HepG2 (cell line): ENCODE data around the gene KSR1.
"Not testable (repeated sequence)": the region's sequence is repeated elsewhere in the genome, so short reads cannot be mapped to it uniquely, and the experiment has no call there.

Source experiments
- FOXM1 ChIP-seq: sonication (generic); formaldehyde crosslinking; IDR thresholded peaks from 2 replicates; pipeline ENCODE4 v1.5.0; 2020; ENCODE audit warnings: missing genetic modification reagents
- GATAD1 ChIP-seq: IDR thresholded peaks from 2 replicates; pipeline ENCODE4 v1.6.1; 2016; ENCODE audit warnings: missing genetic modification reagents, missing compliant biosample characterization
- NR2F2 ChIP-seq: IDR thresholded peaks from 2 replicates; pipeline ENCODE4 v1.6.1; 2012; ENCODE audit warnings: low read depth, inconsistent platforms, borderline replicate concordance
- POLR2A ChIP-seq, 2 experiments: IDR thresholded peaks; 2 replicates each; pipeline ENCODE4 v1.6.1; 2011; ENCODE audit warnings: low read depth in 2 of 2, low read length in 2 of 2, mild to moderate bottlenecking in 1 of 2, moderate library complexity in 1 of 2; ENCODE audit not compliant: insufficient read depth in 1 of 2
- SP1 ChIP-seq, 2 experiments: fragments of 450-650 bp in 1 of 2; sonication (generic) in 1 of 2; formaldehyde crosslinking in 1 of 2; IDR thresholded peaks; 2 replicates each; pipeline versions ENCODE4 v1.4.0 to v1.6.1; 2016 to 2020; ENCODE audit warnings: missing genetic modification reagents in 1 of 2
- SPEN ChIP-seq: sonication (generic); formaldehyde crosslinking; IDR thresholded peaks from 2 replicates; pipeline ENCODE4 v1.5.1; 2020; ENCODE audit warnings: low read depth, mild to moderate bottlenecking, missing genetic modification reagents
- ZSCAN29 ChIP-seq: sonication (generic); formaldehyde crosslinking; conservative IDR thresholded peaks from 2 replicates; pipeline ENCODE4 v1.4.0; 2020; ENCODE audit warnings: mild to moderate bottlenecking, missing genetic modification reagents
- TF ChIP-seq, protein P1 (sequence below): sonication (generic); formaldehyde crosslinking; IDR thresholded peaks from 2 replicates; pipeline ENCODE4 v1.4.0; 2020; ENCODE audit warnings: missing genetic modification reagents
- TF ChIP-seq, protein P2 (sequence below): sonication (generic); formaldehyde crosslinking; IDR thresholded peaks from 2 replicates; pipeline ENCODE4 v1.5.0; 2020; ENCODE audit warnings: mild to moderate bottlenecking, missing genetic modification reagents, moderate library complexity

- TF ChIP-seq GATAD1 (CRISPR knock-in tag); POLR2A (IDR thresholded peaks at IDR 0.05; ENCODE audit: insufficient read depth in 1 of 2, low read depth in 2 of 2, low read length in 2 of 2); FOXM1; SP1 (IDR thresholded peaks at IDR 0.05); SP1 (CRISPR knock-in tag; IDR thresholded peaks at IDR 0.05); SPEN (CRISPR knock-in tag); ZSCAN29; NR2F2: not testable (repeated sequence)
- TF ChIP-seq, protein P1, sequence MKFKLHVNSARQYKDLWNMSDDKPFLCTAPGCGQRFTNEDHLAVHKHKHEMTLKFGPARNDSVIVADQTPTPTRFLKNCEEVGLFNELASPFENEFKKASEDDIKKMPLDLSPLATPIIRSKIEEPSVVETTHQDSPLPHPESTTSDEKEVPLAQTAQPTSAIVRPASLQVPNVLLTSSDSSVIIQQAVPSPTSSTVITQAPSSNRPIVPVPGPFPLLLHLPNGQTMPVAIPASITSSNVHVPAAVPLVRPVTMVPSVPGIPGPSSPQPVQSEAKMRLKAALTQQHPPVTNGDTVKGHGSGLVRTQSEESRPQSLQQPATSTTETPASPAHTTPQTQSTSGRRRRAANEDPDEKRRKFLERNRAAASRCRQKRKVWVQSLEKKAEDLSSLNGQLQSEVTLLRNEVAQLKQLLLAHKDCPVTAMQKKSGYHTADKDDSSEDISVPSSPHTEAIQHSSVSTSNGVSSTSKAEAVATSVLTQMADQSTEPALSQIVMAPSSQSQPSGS, result not testable (repeated sequence)
- TF ChIP-seq, protein P2, sequence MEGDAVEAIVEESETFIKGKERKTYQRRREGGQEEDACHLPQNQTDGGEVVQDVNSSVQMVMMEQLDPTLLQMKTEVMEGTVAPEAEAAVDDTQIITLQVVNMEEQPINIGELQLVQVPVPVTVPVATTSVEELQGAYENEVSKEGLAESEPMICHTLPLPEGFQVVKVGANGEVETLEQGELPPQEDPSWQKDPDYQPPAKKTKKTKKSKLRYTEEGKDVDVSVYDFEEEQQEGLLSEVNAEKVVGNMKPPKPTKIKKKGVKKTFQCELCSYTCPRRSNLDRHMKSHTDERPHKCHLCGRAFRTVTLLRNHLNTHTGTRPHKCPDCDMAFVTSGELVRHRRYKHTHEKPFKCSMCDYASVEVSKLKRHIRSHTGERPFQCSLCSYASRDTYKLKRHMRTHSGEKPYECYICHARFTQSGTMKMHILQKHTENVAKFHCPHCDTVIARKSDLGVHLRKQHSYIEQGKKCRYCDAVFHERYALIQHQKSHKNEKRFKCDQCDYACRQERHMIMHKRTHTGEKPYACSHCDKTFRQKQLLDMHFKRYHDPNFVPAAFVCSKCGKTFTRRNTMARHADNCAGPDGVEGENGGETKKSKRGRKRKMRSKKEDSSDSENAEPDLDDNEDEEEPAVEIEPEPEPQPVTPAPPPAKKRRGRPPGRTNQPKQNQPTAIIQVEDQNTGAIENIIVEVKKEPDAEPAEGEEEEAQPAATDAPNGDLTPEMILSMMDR (CRISPR knock-in tag), result not testable (repeated sequence)
Measured at GRCh38 chr17:27425571-27425970, 30.7 kb upstream of the KSR1 start.
